Measurements from ENCODE around the gene SSX5. TPM values are rescaled to one million over a fixed set of nuclear protein-coding genes. Genes with fewer than 3 reads are reported as not detected.
"Not testable (repeated sequence)": the region's sequence is repeated elsewhere in the genome, so short reads cannot be mapped to it uniquely, and the experiment has no call there.

SSX5 gene
- total RNA-seq, 1 experiment from 2014 or later, result not detected

- H2BK15ac ChIP-seq (ENCODE audit: low read depth, low read length), result no peak overlapping the region
- no peak overlapping the region for H4K8ac ChIP-seq (replicated peaks; ENCODE audit: insufficient read length, low read depth, low read length)
- H2BK12ac ChIP-seq (ENCODE audit: insufficient read length, low read depth, low read length), result no peak overlapping the region
- no peaks in the 10 kb centered on the region for H3K27me3 ChIP-seq (ENCODE audit: insufficient read depth, low read length)
- H2BK5ac ChIP-seq (ENCODE audit: insufficient read length, low read length), result no peak overlapping the region
- Mint-ChIP-seq H3K27me3 (ENCODE audit: low read depth) (peaks cover 6% of the 10 kb centered on the region), H3K4me3 (no peak overlapping the region), H3K36me3 (ENCODE audit: insufficient read depth in 1 of 3, low read depth in 3 of 3) (no peaks in the 10 kb centered on the region; a peak in 1 of 7 replicates), H3K4me1 (peaks cover 0 to 4% of the 10 kb centered on the region in 2 experiments; a peak in 1 of 4 replicates), H3K27ac (no peak overlapping the region), H3K9me3 (peaks cover 73 to 78% of the 10 kb centered on the region in 2 experiments)
- no peak overlapping the region for H2AK5ac ChIP-seq (ENCODE audit: insufficient read length, low read length)
- TF ChIP-seq CTCF (conservative IDR thresholded peaks at IDR 0.05), result no peak
- no CpG with 5 or more reads among the region's 4 CpGs for WGBS (ENCODE audit: extremely low coverage, insufficient read length, low lambda C conversion rate)
- no peak overlapping the region for H2AFZ ChIP-seq (ENCODE audit: low read length)
- H3K18ac ChIP-seq (ENCODE audit: insufficient read length, low read depth, low read length), result no peak overlapping the region
- no peak overlapping the region for H2BK120ac ChIP-seq (ENCODE audit: low read depth, low read length, poor library complexity, severe bottlenecking)
- no peak overlapping the region for H3K14ac ChIP-seq (ENCODE audit: insufficient read depth, low read length)
- H3K4me1 ChIP-seq (ENCODE audit: insufficient read depth, low read length), result no peaks in the 10 kb centered on the region
- H3K23ac ChIP-seq (ENCODE audit: insufficient read length, low read depth, low read length), result no peak overlapping the region
- no peak overlapping the region for H3T11ph ChIP-seq (ENCODE audit: low read length)
- no peak overlapping the region for H3K4me2 ChIP-seq (ENCODE audit: insufficient read depth, insufficient read length, low read length)
- no peaks in the 10 kb centered on the region for H3K79me1 ChIP-seq (ENCODE audit: insufficient read depth, low read depth, low read length, poor library complexity, severe bottlenecking)
- no peaks in the 10 kb centered on the region for H3K23me2 ChIP-seq (ENCODE audit: insufficient read length, low read depth, low read length, poor library complexity, severe bottlenecking)
- no peak for DNase-seq
- H3K56ac ChIP-seq (ENCODE audit: insufficient read length, low read depth, low read length), result no peak overlapping the region
- no peak overlapping the region for H3K27ac ChIP-seq (ENCODE audit: insufficient read length, low read depth, low read length)
- no peaks in the 10 kb centered on the region for H3K79me2 ChIP-seq (ENCODE audit: insufficient read depth, low read length)
- H2BK20ac ChIP-seq (ENCODE audit: low read depth, low read length, poor library complexity, severe bottlenecking), result no peak overlapping the region
- H3K9me3 ChIP-seq (ENCODE audit: control insufficient read depth, low read depth, low read length), result no peaks in the 10 kb centered on the region
- no peak overlapping the region for H4K91ac ChIP-seq (ENCODE audit: insufficient read length, low read depth, low read length)
- no peak overlapping the region for H4K5ac ChIP-seq (ENCODE audit: insufficient read length, low read depth, low read length)
- H3K4ac ChIP-seq (ENCODE audit: low read depth, low read length), result no peak overlapping the region
- H3K9ac ChIP-seq (ENCODE audit: extremely low read depth, insufficient read length, low read length), result no peak overlapping the region
- H4K20me1 ChIP-seq (ENCODE audit: control insufficient read depth, insufficient read depth, insufficient read length), result no peaks in the 10 kb centered on the region
Observed at GRCh38 chrX:48179691-48180090, 16.9 kb downstream of the SSX5 start.

- not testable (repeated sequence) for H2AFZ ChIP-seq (ENCODE audit: low read length); H3T11ph ChIP-seq (ENCODE audit: low read length); H4K91ac ChIP-seq (ENCODE audit: insufficient read length, low read depth, low read length); H3K79me2 ChIP-seq (ENCODE audit: insufficient read depth, low read length); H3K18ac ChIP-seq (ENCODE audit: insufficient read length, low read depth, low read length); H3K79me1 ChIP-seq (ENCODE audit: insufficient read depth, low read depth, low read length, poor library complexity, severe bottlenecking); H2BK5ac ChIP-seq (ENCODE audit: insufficient read length, low read length); H3K4me3 Mint-ChIP-seq; H3K23me2 ChIP-seq (ENCODE audit: insufficient read length, low read depth, low read length, poor library complexity, severe bottlenecking); H4K20me1 ChIP-seq (ENCODE audit: control insufficient read depth, insufficient read depth, insufficient read length); H3K27ac ChIP-seq (ENCODE audit: insufficient read length, low read depth, low read length); H2BK20ac ChIP-seq (ENCODE audit: low read depth, low read length, poor library complexity, severe bottlenecking); H3K4me1 ChIP-seq (ENCODE audit: insufficient read depth, low read length); H2AK5ac ChIP-seq (ENCODE audit: insufficient read length, low read length); H2BK15ac ChIP-seq (ENCODE audit: low read depth, low read length); H2BK12ac ChIP-seq (ENCODE audit: insufficient read length, low read depth, low read length); H4K5ac ChIP-seq (ENCODE audit: insufficient read length, low read depth, low read length); H4K8ac ChIP-seq (replicated peaks; ENCODE audit: insufficient read length, low read depth, low read length); H3K23ac ChIP-seq (ENCODE audit: insufficient read length, low read depth, low read length); H3K36me3 Mint-ChIP-seq (ENCODE audit: insufficient read depth in 1 of 3, low read depth in 3 of 3); H3K14ac ChIP-seq (ENCODE audit: insufficient read depth, low read length); H3K56ac ChIP-seq (ENCODE audit: insufficient read length, low read depth, low read length); DNase-seq; H3K9ac ChIP-seq (ENCODE audit: extremely low read depth, insufficient read length, low read length); H3K4me1 Mint-ChIP-seq; H3K27me3 ChIP-seq (ENCODE audit: insufficient read depth, low read length); H3K4ac ChIP-seq (ENCODE audit: low read depth, low read length); H3K27me3 Mint-ChIP-seq (ENCODE audit: low read depth); H3K4me2 ChIP-seq (ENCODE audit: insufficient read depth, insufficient read length, low read length); H2BK120ac ChIP-seq (ENCODE audit: low read depth, low read length, poor library complexity, severe bottlenecking); H3K27ac Mint-ChIP-seq
- H3K9me3 ChIP-seq (ENCODE audit: control insufficient read depth, low read depth, low read length), result peaks cover 21% of the 10 kb centered on the region
- no CpG with 5 or more reads among the region's 7 CpGs for WGBS (ENCODE audit: extremely low coverage, insufficient read length, low lambda C conversion rate)
- H3K9me3 Mint-ChIP-seq, result peaks cover 78 to 79% of the 10 kb centered on the region in 2 experiments
Observed at GRCh38 chrX:48166322-48166721, 30.3 kb downstream of the SSX5 start.

All from H9 (cell line).